HG02623 (cell line): ENCODE results near the gene RBCK1.
A peak's percentile ranks its signal among the peaks of the same experiment; 100 is the strongest.

Source experiments
- ATAC-seq: cut with Tn5 transposase; IDR thresholded peaks from one replicate; pipeline ENCODE4 v1.9.1; 2021; ENCODE audit warnings: moderate library complexity; ENCODE audit not compliant: unreplicated experiment

Gene RBCK1

GRCh38 chr20:397432-398237 lies 10.5 kb upstream of the RBCK1 start:
- no peak for ATAC-seq

GRCh38 chr20:399182-399707 lies 8.9 kb upstream of the RBCK1 start:
- ATAC-seq: no peak

GRCh38 chr20:400128-400453 lies 8.0 kb upstream of the RBCK1 start:
- no peak for ATAC-seq

GRCh38 chr20:400454-401275 lies 7.4 kb upstream of the RBCK1 start:
- ATAC-seq: no peak

DNA sequence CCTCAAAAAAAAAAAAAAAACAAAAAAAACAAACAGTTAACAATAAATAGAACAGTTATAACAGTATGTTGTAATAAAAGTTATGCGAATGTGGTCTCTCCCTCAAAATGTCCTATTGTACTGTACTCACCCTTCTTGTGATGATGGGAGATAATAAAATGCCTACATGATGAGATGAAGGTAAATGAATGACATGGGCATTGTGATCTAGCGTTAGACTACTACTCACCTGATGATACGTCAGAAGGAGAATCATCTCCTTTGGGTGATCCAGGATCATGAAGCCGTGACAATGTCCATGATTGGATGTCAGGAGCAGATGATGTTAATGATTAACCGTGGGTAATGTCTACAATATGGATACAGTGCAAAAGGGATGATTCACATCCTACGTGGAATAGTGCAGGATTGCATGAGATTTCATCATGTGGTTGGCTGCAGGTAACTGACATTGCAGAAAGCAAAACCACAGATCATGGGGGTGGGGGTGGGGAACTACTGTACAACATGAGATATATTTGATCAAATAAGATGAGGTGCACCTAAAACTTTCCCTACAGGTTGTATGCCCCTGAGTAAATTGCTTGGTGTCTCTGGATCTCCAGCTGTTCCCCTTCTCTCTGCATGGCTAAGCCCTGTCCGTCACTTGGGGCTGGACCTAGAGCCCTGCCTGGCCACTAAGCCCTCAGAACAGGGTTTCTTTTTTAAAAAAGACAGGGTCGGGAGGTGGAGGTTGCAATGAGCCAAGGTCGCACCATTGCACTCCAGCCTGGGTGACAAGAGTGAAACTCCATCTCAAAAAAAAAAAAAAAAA lies 6.2 kb upstream of the RBCK1 start:
- ATAC-seq: no peak

- ATAC-seq: no peak
These were observed 5.6 kb upstream of the RBCK1 start for GRCh38 chr20:402496-402885.

DNA sequence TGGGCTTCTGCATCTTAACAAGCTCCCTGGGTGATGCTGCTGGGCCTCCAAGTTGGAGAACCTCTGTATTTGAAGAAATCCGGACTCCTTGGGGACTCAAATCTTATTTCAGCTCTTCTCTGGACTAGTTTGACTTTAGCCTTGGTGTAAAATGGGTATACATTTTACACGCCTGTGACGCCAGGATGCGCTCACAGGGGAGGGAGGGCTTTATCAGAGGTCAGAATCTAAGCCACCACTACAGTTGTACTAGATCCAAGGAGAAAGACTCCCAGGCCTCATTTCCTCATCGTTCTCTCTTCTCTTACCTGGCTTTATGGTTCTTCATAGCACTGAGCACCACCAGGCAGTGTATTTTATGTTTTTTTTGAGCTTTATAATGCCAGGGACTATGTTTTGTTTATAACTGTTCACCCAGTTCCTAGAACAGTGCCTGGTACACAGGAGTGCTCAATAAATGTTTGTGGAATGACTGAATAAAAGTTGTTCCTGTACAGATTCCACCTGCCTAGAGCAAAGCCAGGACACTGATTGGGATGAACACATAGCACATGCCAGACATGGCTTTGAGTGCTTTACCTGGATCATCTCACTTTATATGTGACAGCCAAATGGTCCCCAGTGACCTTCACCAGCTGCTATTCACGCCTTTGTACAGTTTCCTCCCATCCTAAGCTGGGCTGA lies 5.1 kb upstream of the RBCK1 start:
- ATAC-seq: no peak

GRCh38 chr20:403582-403957 lies 4.5 kb upstream of the RBCK1 start:
- no peak for ATAC-seq

DNA sequence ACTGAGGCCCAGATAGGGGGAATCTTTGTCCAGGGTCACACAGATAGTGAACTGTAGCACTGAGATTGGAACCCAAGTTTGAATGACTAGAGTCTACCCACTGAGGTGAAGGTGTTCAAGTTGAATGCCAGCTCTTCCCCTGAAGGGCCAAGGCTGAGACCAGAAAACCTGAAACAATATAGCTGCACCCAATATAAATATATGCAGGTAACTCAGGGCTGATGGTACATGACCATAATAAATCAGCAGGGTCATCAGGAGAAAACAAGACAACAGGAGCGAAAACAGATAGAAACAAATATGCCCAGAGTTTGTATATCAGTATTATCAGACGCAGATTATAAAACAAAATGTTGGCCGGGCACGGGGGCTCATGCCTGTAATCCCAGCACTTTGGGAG lies 4.0 kb upstream of the RBCK1 start:
- no peak for ATAC-seq

- no peak for ATAC-seq
These were observed 1.6 kb upstream of the RBCK1 start for GRCh38 chr20:406200-407132.

- peak; percentile 59 for ATAC-seq
These were observed 756 bp upstream of the RBCK1 start for GRCh38 chr20:407133-407952.

DNA sequence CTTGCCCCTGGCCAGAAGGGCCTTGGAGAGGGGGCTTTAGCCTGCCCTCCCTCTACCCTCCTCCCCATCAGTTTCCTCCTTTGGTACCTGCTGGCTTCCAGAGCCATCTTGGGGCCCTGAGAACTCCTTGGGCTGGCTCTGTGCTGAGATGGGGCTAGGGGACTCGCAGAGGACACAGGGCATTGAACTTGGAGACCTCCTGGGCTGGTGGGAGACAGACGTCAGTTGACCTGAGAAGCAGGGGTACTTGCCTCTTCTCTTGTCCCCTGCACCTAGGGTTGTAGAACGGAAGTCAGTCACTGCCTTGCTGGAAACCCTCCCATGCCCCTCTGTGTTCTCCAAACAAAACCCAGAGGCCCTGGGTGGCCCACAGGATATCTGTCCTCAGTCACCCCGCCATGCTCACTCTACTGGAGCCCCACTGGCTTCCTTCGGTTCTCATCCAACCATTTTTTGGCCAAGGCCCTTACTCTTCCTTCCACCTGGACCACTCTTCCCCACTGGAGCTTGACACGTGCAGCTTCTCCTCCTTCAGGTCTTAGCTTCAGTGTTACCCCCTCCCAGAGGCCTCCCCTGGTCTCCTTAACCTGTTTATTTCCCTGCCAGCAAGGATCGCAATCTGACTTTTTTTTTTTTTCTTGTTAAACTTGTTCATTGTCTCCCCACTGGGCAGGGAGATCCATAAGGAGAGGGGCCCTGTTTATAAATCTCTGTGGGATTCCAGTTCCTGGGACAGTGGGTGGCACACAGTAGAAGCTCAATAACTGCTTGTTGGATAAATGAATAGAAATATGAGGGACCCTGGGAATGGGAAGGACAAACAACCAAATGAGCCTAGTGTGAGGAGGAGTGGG lies 971 bp downstream of the RBCK1 start:
- ATAC-seq: no peak

DNA sequence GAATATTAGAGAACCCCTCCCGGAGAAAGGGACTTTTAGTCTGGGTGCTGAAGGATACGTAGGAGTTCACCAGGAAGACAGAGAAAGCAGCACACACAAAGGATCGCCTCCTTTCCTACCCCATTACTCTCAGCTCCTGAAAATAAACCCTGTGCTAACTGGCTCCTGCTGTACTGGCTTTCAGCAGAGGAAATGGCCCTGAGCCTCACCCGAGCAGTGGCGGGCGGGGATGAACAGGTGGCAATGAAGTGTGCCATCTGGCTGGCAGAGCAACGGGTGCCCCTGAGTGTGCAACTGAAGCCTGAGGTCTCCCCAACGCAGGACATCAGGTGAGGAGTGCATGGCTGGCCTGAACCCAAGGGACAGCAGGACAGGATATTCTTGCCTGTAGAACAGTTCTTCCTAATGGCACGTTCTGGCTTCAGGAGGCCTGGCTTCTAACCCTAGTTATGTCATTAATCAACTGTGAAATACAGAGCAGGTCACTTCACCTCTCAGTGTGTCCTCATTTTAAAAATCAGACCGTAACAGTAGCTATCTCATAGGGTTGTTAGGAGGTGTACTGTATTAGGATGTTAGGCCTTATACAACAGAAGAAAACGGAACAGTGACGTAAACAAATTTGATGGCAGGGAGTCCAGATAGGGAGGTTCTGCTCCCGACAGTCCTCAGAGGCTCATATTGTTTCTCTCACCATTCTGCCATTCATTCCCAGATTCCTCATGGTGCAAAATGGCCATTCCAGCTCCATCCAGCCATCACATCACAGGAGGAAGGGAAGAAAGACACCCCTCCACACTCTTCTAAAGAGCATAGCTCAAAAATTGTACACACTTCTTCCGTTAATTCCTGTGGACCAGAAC lies 1.8 kb downstream of the RBCK1 start:
- ATAC-seq: no peak

DNA sequence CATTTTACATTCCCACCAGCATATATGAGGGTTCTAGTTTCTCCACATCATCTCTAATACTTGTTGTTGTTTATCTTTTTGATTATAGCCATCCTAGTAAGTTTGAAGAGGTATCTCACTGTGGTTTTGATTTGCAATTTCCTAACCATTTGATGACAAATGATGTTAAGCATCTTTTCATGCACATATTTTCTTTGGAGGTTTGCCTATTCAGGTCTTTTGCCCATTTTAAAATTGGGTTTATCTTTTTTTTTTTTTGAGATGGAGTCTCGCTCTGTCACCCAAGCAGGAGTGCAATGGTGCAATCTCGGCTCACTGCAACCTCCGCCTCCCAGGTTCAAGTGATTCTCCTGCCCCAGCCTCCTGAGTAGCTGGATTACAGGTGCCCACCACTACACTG lies 4.0 kb downstream of the RBCK1 start:
- no peak for ATAC-seq

- ATAC-seq: no peak
These were observed 6.1 kb downstream of the RBCK1 start for GRCh38 chr20:414161-414560.

DNA sequence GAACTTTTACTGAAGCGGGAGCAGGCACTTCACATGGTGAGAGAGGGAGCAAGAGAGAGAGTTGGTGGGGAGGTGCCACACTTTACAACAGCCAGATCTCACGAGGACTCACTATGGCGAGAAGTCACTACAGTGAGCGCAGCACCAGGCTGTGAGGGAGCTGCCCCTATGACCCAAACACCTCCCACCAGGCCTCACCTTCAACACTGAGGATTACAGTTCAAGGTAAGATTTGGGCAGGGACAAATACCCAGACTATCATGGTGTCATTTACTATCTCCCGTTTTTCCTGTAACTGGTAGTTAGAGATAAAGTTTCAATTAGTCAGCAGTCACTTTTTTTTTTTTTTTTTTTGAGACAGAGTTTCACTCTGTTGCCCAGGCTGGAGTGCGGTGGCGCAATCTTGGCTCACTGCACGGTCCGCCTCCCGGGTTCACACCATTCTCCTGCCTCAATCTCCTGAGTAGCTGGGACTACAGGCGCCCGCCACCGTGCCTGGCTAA lies 7.8 kb downstream of the RBCK1 start:
- no peak for ATAC-seq
